A673 (cell line): ENCODE measurements around the gene SLC25A45. TPM values are rescaled to one million over a fixed set of nuclear protein-coding genes. Genes with fewer than 3 reads are reported as not detected.

Source experiments
- BruUV-seq: library from RNA; stranded (reverse); fragments of 400-500 nt; replicated peaks from 2 replicates; lab custom pipeline; 2021; lab: Mats Ljungman, UMichigan
- CTCF ChIA-PET: fragments of 300-600 bp; sonication (Branson Sonifier 250); formaldehyde crosslinking; loops from one replicate; lab custom pipeline; 2022; ENCODE audit warnings: antibody characterized with exemption; lab: Charles Lee
- POLR2A ChIA-PET: fragments of 300-600 bp; sonication (Branson Sonifier 250); formaldehyde crosslinking; loops from one replicate; lab custom pipeline; 2022; ENCODE audit warnings: antibody characterized with exemption; ENCODE audit not compliant: low non-redundant PET; lab: Charles Lee
- DNase-seq: peaks from one replicate; pipeline ENCODE4 v3.0.0-alpha.2; 2015; ENCODE audit warnings: low spot score
- H3K27ac ChIP-seq: fragments of 200-600 bp; sonication (generic); 2 replicates; pipeline ENCODE4 v1.5.1; 2016; ENCODE audit warnings: mixed run types, low read depth, mild to moderate bottlenecking, mixed read lengths, antibody characterized with exemption, low read length; ENCODE audit not compliant: poor library complexity, severe bottlenecking
- H3K27me3 ChIP-seq: fragments of 200-600 bp; sonication (generic); replicated peaks from 2 replicates; pipeline ENCODE4 v1.6.1; 2017; ENCODE audit warnings: mixed run types, low read depth, mild to moderate bottlenecking, mixed read lengths, antibody characterized with exemption, low read length; ENCODE audit not compliant: insufficient read depth, poor library complexity
- H3K36me3 ChIP-seq: fragments of 200-600 bp; sonication (generic); 2 replicates; pipeline ENCODE4 v1.6.1; 2016; ENCODE audit warnings: mixed run types, mild to moderate bottlenecking, mixed read lengths, antibody characterized with exemption, low read length; ENCODE audit not compliant: insufficient read depth, poor library complexity, severe bottlenecking
- H3K4me1 ChIP-seq: fragments of 200-600 bp; sonication (generic); 2 replicates; pipeline ENCODE4 v1.6.1; 2017; ENCODE audit warnings: mixed run types, mild to moderate bottlenecking, mixed read lengths, antibody characterized with exemption, low read length; ENCODE audit not compliant: insufficient read depth, poor library complexity, severe bottlenecking
- H3K4me3 ChIP-seq: fragments of 200-600 bp; sonication (generic); 2 replicates; pipeline ENCODE4 v1.5.1; 2016; ENCODE audit warnings: low read depth, mixed run types, mild to moderate bottlenecking, mixed read lengths, low read length; ENCODE audit not compliant: poor library complexity, severe bottlenecking
- H3K9me3 ChIP-seq: fragments of 200-600 bp; sonication (generic); 2 replicates; pipeline ENCODE4 v1.6.1; 2016; ENCODE audit warnings: mixed run types, low read depth, mild to moderate bottlenecking, mixed read lengths, antibody characterized with exemption, low read length; ENCODE audit not compliant: poor library complexity, severe bottlenecking
- EZH2 ChIP-seq: fragments of 200-600 bp; sonication (generic); IDR thresholded peaks from 2 replicates; pipeline ENCODE4 v1.6.1; 2017; ENCODE audit warnings: borderline replicate concordance, low read depth, mild to moderate bottlenecking, mixed read lengths, antibody characterized with exemption, low read length; ENCODE audit not compliant: poor library complexity, severe bottlenecking
- intact Hi-C: fragments of 100-400 bp; cut with micrococcal nuclease; formaldehyde crosslinking; loops from one replicate; pipeline ENCODE4 v1.10.0; 2022; ENCODE audit not compliant: unreplicated experiment
- total RNA-seq: library from RNA; stranded (reverse); gene quantifications from 2 replicates; pipeline ENCODE4 v1.2.3, GENCODE V29; 2021
- TF ChIP-seq, protein P1 (sequence below): fragments of 300-800, 200-600 bp; sonication (generic); conservative IDR thresholded peaks from 2 replicates; pipeline ENCODE4 v1.5.1; 2017; ENCODE audit warnings: low read depth, mild to moderate bottlenecking, antibody characterized with exemption, low read length, moderate library complexity, mixed read lengths

Gene SLC25A45
- total RNA-seq, 1 experiment from 2014 or later = 5.3 TPM

DNA sequence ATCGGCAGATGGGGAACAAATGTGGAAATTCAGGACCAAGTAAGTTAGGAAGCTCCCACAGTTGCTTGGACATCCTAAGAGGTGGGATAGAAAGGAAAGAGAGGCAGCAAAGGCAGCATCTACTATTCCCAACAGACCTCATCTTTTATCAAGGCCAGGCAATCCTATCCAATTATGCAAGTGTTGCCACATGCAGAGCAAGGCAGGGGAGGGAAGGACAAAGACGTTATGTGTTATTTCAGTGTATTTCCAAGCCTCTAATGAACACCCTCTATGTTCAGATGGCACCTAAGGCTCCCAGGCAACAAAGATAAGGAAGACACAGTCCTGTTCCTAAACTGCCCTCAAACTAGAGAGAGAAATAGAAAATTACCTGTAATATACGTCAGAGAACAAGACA is 18.7 kb downstream of the SLC25A45 start:
- H3K27me3 ChIP-seq = no peaks in the 10 kb centered on the region
- intact Hi-C loops = no loop called here
- no peaks in the 10 kb centered on the region for H3K36me3 ChIP-seq
- no peak overlapping the region for H3K4me3 ChIP-seq
- H3K9me3 ChIP-seq = no peaks in the 10 kb centered on the region
- TF ChIP-seq, protein P1, sequence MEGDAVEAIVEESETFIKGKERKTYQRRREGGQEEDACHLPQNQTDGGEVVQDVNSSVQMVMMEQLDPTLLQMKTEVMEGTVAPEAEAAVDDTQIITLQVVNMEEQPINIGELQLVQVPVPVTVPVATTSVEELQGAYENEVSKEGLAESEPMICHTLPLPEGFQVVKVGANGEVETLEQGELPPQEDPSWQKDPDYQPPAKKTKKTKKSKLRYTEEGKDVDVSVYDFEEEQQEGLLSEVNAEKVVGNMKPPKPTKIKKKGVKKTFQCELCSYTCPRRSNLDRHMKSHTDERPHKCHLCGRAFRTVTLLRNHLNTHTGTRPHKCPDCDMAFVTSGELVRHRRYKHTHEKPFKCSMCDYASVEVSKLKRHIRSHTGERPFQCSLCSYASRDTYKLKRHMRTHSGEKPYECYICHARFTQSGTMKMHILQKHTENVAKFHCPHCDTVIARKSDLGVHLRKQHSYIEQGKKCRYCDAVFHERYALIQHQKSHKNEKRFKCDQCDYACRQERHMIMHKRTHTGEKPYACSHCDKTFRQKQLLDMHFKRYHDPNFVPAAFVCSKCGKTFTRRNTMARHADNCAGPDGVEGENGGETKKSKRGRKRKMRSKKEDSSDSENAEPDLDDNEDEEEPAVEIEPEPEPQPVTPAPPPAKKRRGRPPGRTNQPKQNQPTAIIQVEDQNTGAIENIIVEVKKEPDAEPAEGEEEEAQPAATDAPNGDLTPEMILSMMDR = no peak
- no peak for TF ChIP-seq EZH2
- H3K4me1 ChIP-seq = no peaks in the 10 kb centered on the region
- no TSS peak for BruUV-seq
- peak; percentile 40 for DNase-seq
- H3K27ac ChIP-seq = no peak overlapping the region
- ChIA-PET POLR2A (no interaction called here), CTCF (no interaction called here)

DNA sequence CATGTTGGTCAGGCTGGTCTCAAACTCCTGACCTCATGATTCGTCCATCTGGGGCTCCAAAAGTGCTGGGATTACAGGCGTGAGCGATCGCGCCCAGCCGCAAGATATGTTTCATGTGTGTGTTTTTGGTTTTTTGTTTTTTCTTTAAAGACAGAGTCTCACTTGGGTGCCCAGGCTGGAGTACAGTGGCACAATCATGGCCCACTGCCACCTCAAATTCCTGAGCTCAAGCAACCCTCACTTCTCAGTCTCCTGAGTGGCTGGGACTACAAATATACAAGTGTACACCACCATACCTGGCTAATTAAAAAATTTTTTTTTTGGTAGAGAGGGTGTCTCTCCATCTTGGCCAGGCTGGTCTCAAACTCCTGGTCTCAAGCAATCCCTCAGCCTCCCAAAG is 19.5 kb downstream of the SLC25A45 start:
- DNase-seq = no peak
- no peaks in the 10 kb centered on the region for H3K27me3 ChIP-seq
- H3K4me3 ChIP-seq = no peak overlapping the region
- intact Hi-C loops = no loop called here
- CTCF ChIA-PET = interaction anchor here (0.6 kb wide), 1 partner anchor 15 kb away, joined by 4 read pairs; no protein-coding TSS in a partner anchor
- H3K27ac ChIP-seq = no peak overlapping the region
- no peaks in the 10 kb centered on the region for H3K4me1 ChIP-seq
- no peaks in the 10 kb centered on the region for H3K9me3 ChIP-seq
- TF ChIP-seq EZH2 = no peak
- TF ChIP-seq, protein P1 = no peak
- BruUV-seq = no TSS peak
- POLR2A ChIA-PET = no interaction called here
- H3K36me3 ChIP-seq = no peaks in the 10 kb centered on the region

DNA sequence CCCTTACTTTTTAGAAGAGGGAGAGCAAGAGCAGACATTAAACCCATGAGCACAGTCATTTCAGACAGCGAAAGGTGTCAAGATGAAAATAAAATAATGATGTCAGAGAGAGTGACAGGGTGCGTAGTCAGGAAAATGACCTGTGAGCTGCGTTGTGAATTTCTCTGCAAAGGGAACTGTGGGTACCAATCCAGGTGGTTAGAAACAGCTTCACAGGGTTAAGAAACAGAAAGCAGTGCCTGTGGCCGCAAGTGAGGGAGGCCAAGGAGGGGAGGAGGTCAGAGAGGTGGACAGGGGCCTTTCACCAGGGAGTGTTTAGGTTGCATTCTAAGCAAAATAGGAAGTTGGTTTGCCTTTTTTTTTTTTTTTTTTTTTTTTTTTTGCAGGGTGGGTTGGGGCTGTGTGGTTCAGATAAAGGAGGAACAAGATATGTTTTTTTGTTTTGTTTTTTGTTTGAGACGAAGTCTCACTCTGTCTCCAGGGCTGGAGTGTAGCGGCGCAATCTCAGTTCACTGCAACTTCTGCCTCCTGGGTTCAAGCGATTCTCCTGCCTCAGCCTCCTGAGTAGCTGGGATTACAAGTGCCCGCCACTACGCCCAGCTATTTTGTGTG is 20.0 kb downstream of the SLC25A45 start:
- BruUV-seq = no TSS peak
- H3K4me3 ChIP-seq = no peak overlapping the region
- H3K36me3 ChIP-seq = no peaks in the 10 kb centered on the region

More for the DNA sequence above, 20.0 kb downstream of the SLC25A45 start:
- ChIA-PET CTCF (interaction anchor here (0.6 to 1.2 kb wide), 2 partner anchors 15 to 54 kb away, joined by 3 to 4 read pairs; no protein-coding TSS in a partner anchor), POLR2A (no interaction called here)
- no peak for DNase-seq
- TF ChIP-seq EZH2 = no peak
- TF ChIP-seq, protein P1 = no peak
- Histone ChIP-seq H3K9me3 (no peaks in the 10 kb centered on the region), H3K4me1 (no peaks in the 10 kb centered on the region), H3K27ac (no peak overlapping the region), H3K27me3 (no peaks in the 10 kb centered on the region)
- intact Hi-C loops = no loop called here
